GM21381 (cell line): ENCODE results near the gene TWNK.
"Not testable (repeated sequence)": the region's sequence is repeated elsewhere in the genome, so short reads cannot be mapped to it uniquely, and the experiment has no call there.

Experiments used
- ATAC-seq: cut with Tn5 transposase; IDR thresholded peaks from one replicate; pipeline ENCODE4 v1.9.1; 2021; ENCODE audit warnings: mild to moderate bottlenecking, moderate library complexity; ENCODE audit not compliant: unreplicated experiment

The TWNK gene

GRCh38 chr10:101029520-101030295 lies 42.4 kb downstream of the TWNK start:
- no peak for ATAC-seq

- ATAC-seq: no peak
Observed at GRCh38 chr10:101030496-101031127, 43.3 kb downstream of the TWNK start.

- ATAC-seq: peak; percentile 89
Observed at GRCh38 chr10:101031128-101031795, 43.9 kb downstream of the TWNK start, which contains the start of the genes PDZD7 and SFXN3. Gene PDZD7 (minus strand): TSS chr10:101031129. CDS start chr10:101030219, 910 bp downstream. Gene SFXN3 (plus strand): TSS chr10:101031234. CDS start chr10:101034695, 3,461 bp downstream.

- peak; percentile 44 for ATAC-seq
Observed at GRCh38 chr10:101031796-101032636, 44.7 kb downstream of the TWNK start.

GRCh38 chr10:101032637-101033224 lies 45.4 kb downstream of the TWNK start:
- peak; percentile 10 for ATAC-seq

DNA sequence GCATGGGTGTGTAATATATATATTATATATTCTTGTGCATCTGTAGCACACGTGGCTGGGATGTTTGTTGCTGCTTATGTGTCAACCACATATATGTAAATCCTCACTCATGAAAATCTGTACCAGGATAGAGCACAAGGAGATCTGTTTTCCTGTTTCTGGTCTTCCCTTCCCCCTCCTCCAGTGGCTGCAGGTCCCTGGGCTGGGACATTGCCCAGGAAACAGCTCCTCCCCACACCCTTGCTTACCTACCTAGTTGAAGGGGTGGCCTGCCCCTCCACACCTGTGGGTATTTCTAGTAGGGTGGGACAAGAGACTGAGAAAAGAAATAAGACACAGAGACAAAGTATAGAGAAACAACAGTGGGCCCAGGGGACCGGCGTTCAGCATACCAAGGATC lies 45.9 kb downstream of the TWNK start:
- ATAC-seq: no peak

GRCh38 chr10:101034404-101034803 lies 47.1 kb downstream of the TWNK start:
- ATAC-seq: not testable (repeated sequence)

DNA sequence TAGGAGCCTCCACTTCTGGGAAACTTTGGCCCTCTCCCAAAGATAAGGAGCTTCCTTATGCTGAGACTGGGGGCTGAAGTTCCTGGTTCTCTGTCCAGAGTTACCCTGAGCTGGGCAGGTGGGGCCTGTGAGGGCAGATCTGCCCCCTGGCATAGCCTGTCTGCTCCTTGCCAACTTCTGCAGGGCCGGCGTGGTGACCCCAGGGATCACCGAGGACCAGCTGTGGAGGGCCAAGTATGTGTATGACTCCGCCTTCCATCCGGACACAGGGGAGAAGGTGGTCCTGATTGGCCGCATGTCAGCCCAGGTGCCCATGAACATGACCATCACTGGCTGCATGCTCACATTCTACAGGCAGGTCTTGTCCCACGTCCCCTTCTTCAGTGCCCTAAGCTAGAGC lies 48.0 kb downstream of the TWNK start:
- no peak for ATAC-seq

- no peak for ATAC-seq
Observed at GRCh38 chr10:101035916-101036702, 48.8 kb downstream of the TWNK start.

GRCh38 chr10:101036726-101037125 lies 49.4 kb downstream of the TWNK start:
- ATAC-seq: no peak

GRCh38 chr10:101038484-101038883 lies 51.1 kb downstream of the TWNK start:
- ATAC-seq: no peak

- ATAC-seq: no peak
Observed at GRCh38 chr10:101040061-101040460, 52.7 kb downstream of the TWNK start.

DNA sequence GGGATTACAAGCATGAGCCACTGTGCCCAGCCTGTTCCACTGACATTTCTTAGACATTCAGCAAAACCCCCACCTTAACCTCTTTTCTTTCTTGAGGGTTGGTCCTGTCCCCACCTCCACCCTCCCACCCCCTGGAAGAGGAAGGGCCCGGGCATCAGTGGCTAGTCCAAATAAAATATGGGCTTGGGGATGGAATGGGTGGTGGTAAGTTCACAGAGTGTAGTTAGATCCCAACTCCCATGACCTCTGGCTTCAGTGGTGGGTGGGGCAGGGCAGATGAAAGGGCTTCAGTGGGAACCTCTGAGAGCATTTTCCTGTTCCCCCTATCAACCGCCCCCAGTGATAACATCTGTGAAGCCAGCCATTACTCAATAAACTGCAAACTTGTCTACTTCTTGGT lies 53.5 kb downstream of the TWNK start:
- no peak for ATAC-seq

DNA sequence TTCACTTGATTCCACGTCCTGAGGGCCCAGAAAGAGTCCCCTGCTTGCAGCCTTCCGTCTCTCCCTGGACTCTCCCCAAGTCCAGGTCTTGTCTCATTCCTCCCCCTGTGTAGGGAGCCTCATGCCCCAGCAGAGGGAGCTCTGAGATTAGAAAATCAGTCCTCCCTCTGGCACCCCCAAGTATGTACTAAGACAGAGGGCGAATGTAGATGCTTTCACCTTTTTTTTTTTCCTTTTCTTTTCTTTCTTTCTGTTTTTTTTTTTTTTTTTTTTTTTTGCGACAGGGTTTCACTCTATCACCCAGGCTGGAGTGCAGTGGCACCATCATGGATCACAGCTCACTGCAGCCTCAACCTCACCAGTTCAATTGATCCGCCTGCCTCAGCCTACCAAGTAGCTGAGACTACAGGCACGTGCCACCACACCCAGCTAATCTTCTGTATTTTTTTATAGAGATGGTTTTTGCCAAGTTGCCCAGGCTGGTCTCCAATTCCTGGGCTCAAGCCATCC lies 54.0 kb downstream of the TWNK start:
- no peak for ATAC-seq

- no peak for ATAC-seq
Observed at GRCh38 chr10:101042118-101042517, 54.8 kb downstream of the TWNK start.

DNA sequence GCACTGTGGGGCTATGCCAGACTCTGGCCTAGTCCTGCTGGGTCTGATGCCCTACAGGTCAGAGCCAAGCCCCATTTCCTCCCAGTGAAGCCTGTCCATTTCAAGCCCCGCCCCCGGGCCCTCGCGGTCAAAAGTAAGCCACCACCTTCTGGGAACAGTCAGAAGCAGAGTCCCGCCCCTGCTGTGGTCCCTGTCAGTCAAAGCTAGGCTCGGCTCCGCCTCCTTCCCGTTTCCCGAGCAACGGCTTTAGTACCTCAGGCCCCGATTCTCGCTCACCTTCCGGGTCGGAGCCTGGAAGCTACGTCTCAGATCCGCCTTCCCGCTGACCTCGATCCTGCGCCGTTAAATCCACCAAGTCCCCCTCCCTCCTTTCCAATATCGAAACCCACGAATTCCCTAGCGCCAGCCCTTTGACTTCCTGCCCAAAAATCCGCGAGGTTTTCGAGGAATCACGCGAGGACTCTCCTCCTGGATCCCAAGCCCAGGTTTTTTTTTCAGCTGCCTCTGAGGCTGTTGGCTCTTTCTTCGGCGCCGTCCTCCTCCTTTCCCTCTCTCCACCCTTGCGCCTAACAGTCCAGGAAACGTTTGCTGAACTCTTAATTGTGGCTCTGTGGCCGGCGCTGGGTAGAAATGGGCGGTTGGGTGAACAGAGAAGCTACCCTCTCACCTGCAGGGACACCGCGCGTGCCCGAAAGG lies 55.5 kb downstream of the TWNK start:
- peak; percentile 93 for ATAC-seq

GRCh38 chr10:101043363-101043707 lies 56.0 kb downstream of the TWNK start:
- ATAC-seq: no peak
